SK-N-SH (cell line): ENCODE results near the gene WLS. TPM values are rescaled to one million over a fixed set of nuclear protein-coding genes. Genes with fewer than 3 reads are reported as not detected.
"Not testable (repeated sequence)": the region's sequence is repeated elsewhere in the genome, so short reads cannot be mapped to it uniquely, and the experiment has no call there.

ENCODE experiments used
- CTCF ChIA-PET: fragments of 300-600, 350-600 bp; formaldehyde crosslinking; extraction: SDS; loops from one replicate; lab custom pipeline; 2021; lab: Yijun Ruan, JAX
- POLR2A ChIA-PET: fragments of 350-600 bp; sonication (Branson Sonifier 250); formaldehyde crosslinking; extraction: SDS; loops from one replicate; lab custom pipeline; 2020; ENCODE audit warnings: antibody characterized with exemption, inconsistent platforms; lab: Yijun Ruan, JAX
- DNase-seq: peaks from one replicate; pipeline ENCODE4 v3.0.0; 2012
- H2AFZ ChIP-seq: fragments of 200-600 bp; sonication (generic); 2 replicates; pipeline ENCODE4 v1.8.1; 2016; ENCODE audit warnings: antibody characterized with exemption, mild to moderate bottlenecking, low read depth
- H3F3A ChIP-seq: fragments of 200-600 bp; sonication (generic); replicated peaks from 2 replicates; pipeline ENCODE3; 2016; ENCODE audit warnings: antibody characterized with exemption, mild to moderate bottlenecking; ENCODE audit not compliant: insufficient read depth
- H3K27ac ChIP-seq, 2 experiments: fragments of 200-500 bp in 1 of 2; fragments of 200-600 bp in 1 of 2; sonication (Bioruptor generic) in 1 of 2; sonication (generic), shearing (Covaris generic) in 1 of 2; 2 replicates each; pipeline versions ENCODE4 v1.5.1 to v1.6.1; 2014 to 2016; ENCODE audit warnings: low read depth in 2 of 2, inconsistent platforms in 1 of 2, low read length in 1 of 2, mild to moderate bottlenecking in 1 of 2, mixed read lengths in 1 of 2
- H3K27me3 ChIP-seq: fragments of 200-600 bp; sonication (generic), shearing (Covaris generic); 2 replicates; pipeline ENCODE4 v1.6.1; 2016; ENCODE audit warnings: mixed run types; ENCODE audit not compliant: insufficient read depth
- H3K36me3 ChIP-seq, 2 experiments: fragments of 200-500 bp in 1 of 2; fragments of 200-600 bp in 1 of 2; sonication (Bioruptor generic) in 1 of 2; sonication (generic) in 1 of 2; replicated peaks in 1 of 2; 2 replicates each; pipeline versions ENCODE3 to v1.5.1; 2014 to 2016; ENCODE audit warnings: low read length in 1 of 2, mild to moderate bottlenecking in 1 of 2; ENCODE audit not compliant: insufficient read depth in 2 of 2, control insufficient read depth in 1 of 2
- H3K4me1 ChIP-seq, 2 experiments: fragments of 200-500 bp in 1 of 2; fragments of 200-600 bp in 1 of 2; sonication (Bioruptor generic) in 1 of 2; sonication (generic), shearing (Covaris generic) in 1 of 2; 2 replicates each; pipeline versions ENCODE4 v1.5.1 to v1.6.1; 2014 to 2016; ENCODE audit warnings: low read depth in 1 of 2, low read length in 1 of 2, mixed run types in 1 of 2; ENCODE audit not compliant: insufficient read depth in 2 of 2, control insufficient read depth in 1 of 2
- H3K4me2 ChIP-seq: fragments of 200-600 bp; sonication (generic), shearing (Covaris generic); 2 replicates; pipeline ENCODE4 v1.6.1; 2017; ENCODE audit warnings: mixed run types
- H3K4me3 ChIP-seq, 2 experiments: fragments of 200-500 bp in 1 of 2; fragments of 200-600 bp in 1 of 2; sonication (Bioruptor generic) in 1 of 2; sonication (generic), shearing (Covaris generic) in 1 of 2; 2 replicates each; pipeline versions ENCODE4 v1.5.1 to v1.8.1; 2014 to 2016; ENCODE audit warnings: low read depth in 2 of 2, inconsistent platforms in 1 of 2, low read length in 1 of 2, mild to moderate bottlenecking in 1 of 2, mixed read lengths in 1 of 2, moderate library complexity in 1 of 2
- H3K79me2 ChIP-seq: fragments of 200-600 bp; sonication (generic); 2 replicates; pipeline ENCODE4 v1.8.1; 2017; ENCODE audit warnings: mild to moderate bottlenecking; ENCODE audit not compliant: insufficient read depth
- H3K9ac ChIP-seq: fragments of 200-600 bp; sonication (generic); 2 replicates; pipeline ENCODE4 v1.6.1; 2017; ENCODE audit warnings: mixed run types
- H3K9me2 ChIP-seq: fragments of 200-600 bp; sonication (generic); 2 replicates; pipeline ENCODE4 v1.6.1; 2017; ENCODE audit warnings: mixed run types
- H3K9me3 ChIP-seq: fragments of 200-600 bp; sonication (generic); 2 replicates; pipeline ENCODE4 v1.6.1; 2017; ENCODE audit warnings: mixed run types, mild to moderate bottlenecking, moderate library complexity
- H4K20me1 ChIP-seq: fragments of 200-600 bp; sonication (generic); 2 replicates; pipeline ENCODE4 v1.6.1; 2017; ENCODE audit warnings: mild to moderate bottlenecking, mixed run types; ENCODE audit not compliant: insufficient read depth
- ELF1 ChIP-seq: IDR thresholded peaks from 2 replicates; pipeline ENCODE4 v1.4.0; 2012
- EP300 ChIP-seq, 2 experiments: IDR thresholded peaks; 2 replicates each; pipeline versions ENCODE4 v1.4.0 to v1.6.1; 2012; ENCODE audit warnings: borderline replicate concordance in 1 of 2, low read depth in 1 of 2, low read length in 1 of 2
- EZH2phosphoT487 ChIP-seq: fragments of 200-600 bp; sonication (generic); IDR thresholded peaks from 2 replicates; pipeline ENCODE4 v1.6.1; 2017; ENCODE audit warnings: low read depth, mixed run types, mild to moderate bottlenecking, antibody characterized with exemption, moderate library complexity, borderline replicate concordance
- MEF2A ChIP-seq: IDR thresholded peaks from 2 replicates; pipeline ENCODE4 v1.4.0; 2012; ENCODE audit warnings: low read depth, borderline replicate concordance
- MXI1 ChIP-seq: IDR thresholded peaks from 2 replicates; pipeline ENCODE4 v1.6.1; 2012; ENCODE audit warnings: mild to moderate bottlenecking, low read depth, low read length, improper control_type of control experiment
- NRF1 ChIP-seq: IDR thresholded peaks from 2 replicates; pipeline ENCODE4 v1.6.1; 2012; ENCODE audit warnings: low read depth, mild to moderate bottlenecking, low read length
- PBX3 ChIP-seq: IDR thresholded peaks from 2 replicates; pipeline ENCODE4; 2012
- POLR2AphosphoS5 ChIP-seq: IDR thresholded peaks from 2 replicates; pipeline ENCODE4 v1.6.1; 2012; ENCODE audit warnings: low read depth, low read length
- RAD21 ChIP-seq: IDR thresholded peaks from 2 replicates; pipeline ENCODE4 v1.6.1; 2012; ENCODE audit warnings: mild to moderate bottlenecking, low read length
- RCOR1 ChIP-seq: fragments of 150-350 bp; IDR thresholded peaks from 2 replicates; pipeline ENCODE4 v1.6.1; 2017; ENCODE audit warnings: antibody characterized with exemption, low read length
- REST ChIP-seq: IDR thresholded peaks from 2 replicates; pipeline ENCODE4 v1.6.1; 2012; ENCODE audit warnings: mild to moderate bottlenecking, low read depth, low read length, moderate library complexity
- RFX5 ChIP-seq: IDR thresholded peaks from 2 replicates; pipeline ENCODE4 v1.6.1; 2012; ENCODE audit warnings: mild to moderate bottlenecking, improper control_type of control experiment, low read length
- RXRA ChIP-seq: IDR thresholded peaks from 2 replicates; pipeline ENCODE4 v1.4.0; 2012; ENCODE audit warnings: low read depth, mild to moderate bottlenecking, borderline replicate concordance
- SMC3 ChIP-seq: IDR thresholded peaks from 2 replicates; pipeline ENCODE4 v1.6.1; 2012; ENCODE audit warnings: low read depth, low read length, improper control_type of control experiment
- TCF12 ChIP-seq: IDR thresholded peaks from 2 replicates; pipeline ENCODE4 v1.4.0; 2012
- TEAD4 ChIP-seq: IDR thresholded peaks from 2 replicates; pipeline ENCODE4 v1.4.0; 2012; ENCODE audit warnings: mild to moderate bottlenecking, borderline replicate concordance; ENCODE audit not compliant: insufficient read depth
- YY1 ChIP-seq: IDR thresholded peaks from 2 replicates; pipeline ENCODE4 v1.4.0; 2012; ENCODE audit warnings: low read depth, mild to moderate bottlenecking
- WGBS: methylation state at CpG from one replicate; pipeline ENCODE4 v1.1.6; 2017; ENCODE audit warnings: low lambda C conversion rate; 5-methylcytosine and 5-hydroxymethylcytosine counted together
- polyA plus RNA-seq, 3 experiments: library from polyadenylated mRNA; depleted of rRNA; stranded (reverse); fragments of >200 nt; gene quantifications; 2 replicates each; pipeline ENCODE4 v1.2.3, GENCODE V29; 2012

Gene WLS
- polyA plus RNA-seq, 1 of the 3 experiments (the other 2 are of a cell fraction): 69.0 TPM

GRCh38 chr1:68160935-68161334 lies 71.4 kb downstream of the WLS start:
- H3K27ac ChIP-seq, DNase-seq, H3K4me1 ChIP-seq, H3K9ac ChIP-seq, POLR2A ChIA-PET, H2AFZ ChIP-seq, CTCF ChIA-PET, H3K27me3 ChIP-seq, H3K79me2 ChIP-seq, H3K4me3 ChIP-seq, H3F3A ChIP-seq, H3K9me3 ChIP-seq, H3K9me2 ChIP-seq, H3K4me2 ChIP-seq, H4K20me1 ChIP-seq: not testable (repeated sequence)
- 90% methylated on average over 2 of the region's 2 CpGs for WGBS
- peaks cover 17 to 24% of the 10 kb centered on the region in 2 experiments for H3K36me3 ChIP-seq

GRCh38 chr1:68160021-68160420 lies 72.3 kb downstream of the WLS start:
- Histone ChIP-seq H3K9me2 (no peaks in the 10 kb centered on the region), H3K4me2 (no peak overlapping the region), H3K36me3 (peaks cover 17 to 25% of the 10 kb centered on the region in 2 experiments), H3K27me3 (no peaks in the 10 kb centered on the region), H3F3A (no peaks in the 10 kb centered on the region), H3K27ac (no peak overlapping the region), H3K4me3 (no peak overlapping the region), H3K79me2 (no peaks in the 10 kb centered on the region), H3K9ac (no peak overlapping the region), H2AFZ (no peak overlapping the region), H3K9me3 (no peaks in the 10 kb centered on the region), H3K4me1 (no peaks in the 10 kb centered on the region), H4K20me1 (no peaks in the 10 kb centered on the region)
- WGBS: 96% methylated on average over 1 of the region's 1 CpG
- POLR2A ChIA-PET: no interaction called here
- TF ChIP-seq RFX5: no peak
- TF ChIP-seq RCOR1: no peak
- TF ChIP-seq ELF1: no peak
- TF ChIP-seq REST: no peak
- TF ChIP-seq PBX3: no peak
- TF ChIP-seq YY1: no peak
- no peak for TF ChIP-seq RXRA
- TF ChIP-seq EZH2phosphoT487: no peak
- no peak for TF ChIP-seq SMC3
- TF ChIP-seq RAD21: no peak
- TF ChIP-seq MXI1: no peak
- TF ChIP-seq TEAD4: no peak
- no peak for TF ChIP-seq MEF2A
- TF ChIP-seq EP300 (IDR thresholded peaks at IDR 0.05; ENCODE audit: borderline replicate concordance in 1 of 2, low read depth in 1 of 2, low read length in 1 of 2): no peak
- no peak for TF ChIP-seq POLR2AphosphoS5
- no peak for TF ChIP-seq TCF12
- no peak for TF ChIP-seq NRF1
- DNase-seq: no peak
- CTCF ChIA-PET: no interaction called here
